Measurements from ENCODE around the gene VIPR2. TPM values are rescaled to one million over a fixed set of nuclear protein-coding genes. Genes with fewer than 3 reads are reported as not detected.
A peak's percentile ranks its signal among the peaks of the same experiment; 100 is the strongest.

VIPR2 gene
- total RNA-seq, 4 donors from 2014 or later = 9.3 to 16.6 (median 12.1) TPM

DNA sequence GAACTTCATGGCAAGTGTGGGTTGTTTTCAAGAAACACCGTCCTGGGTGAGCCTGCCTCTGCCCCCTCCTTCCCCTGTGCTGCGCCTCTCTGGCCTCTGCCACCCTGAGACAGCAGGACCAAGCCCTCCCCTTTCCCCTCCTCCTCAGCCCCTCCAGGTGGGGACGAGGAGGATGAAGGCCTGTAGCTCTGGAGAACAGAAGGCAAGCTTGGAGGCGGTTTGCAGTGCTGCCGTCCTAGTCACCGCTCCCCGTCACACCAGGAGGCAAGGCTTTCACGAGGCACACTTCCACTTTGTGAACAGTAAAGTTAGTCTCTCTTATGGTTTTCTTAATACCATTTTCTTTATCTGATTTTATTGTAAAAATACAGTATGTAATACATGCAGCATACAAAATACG, 8.8 kb upstream of the VIPR2 start:
- TF ChIP-seq POLR2A (IDR thresholded peaks at IDR 0.05; ENCODE audit: low read depth) (no peak), POLR2AphosphoS5 (IDR thresholded peaks at IDR 0.05) (no peak), EP300 (IDR thresholded peaks at IDR 0.05) (no peak)
- TF ChIP-seq, protein P1, sequence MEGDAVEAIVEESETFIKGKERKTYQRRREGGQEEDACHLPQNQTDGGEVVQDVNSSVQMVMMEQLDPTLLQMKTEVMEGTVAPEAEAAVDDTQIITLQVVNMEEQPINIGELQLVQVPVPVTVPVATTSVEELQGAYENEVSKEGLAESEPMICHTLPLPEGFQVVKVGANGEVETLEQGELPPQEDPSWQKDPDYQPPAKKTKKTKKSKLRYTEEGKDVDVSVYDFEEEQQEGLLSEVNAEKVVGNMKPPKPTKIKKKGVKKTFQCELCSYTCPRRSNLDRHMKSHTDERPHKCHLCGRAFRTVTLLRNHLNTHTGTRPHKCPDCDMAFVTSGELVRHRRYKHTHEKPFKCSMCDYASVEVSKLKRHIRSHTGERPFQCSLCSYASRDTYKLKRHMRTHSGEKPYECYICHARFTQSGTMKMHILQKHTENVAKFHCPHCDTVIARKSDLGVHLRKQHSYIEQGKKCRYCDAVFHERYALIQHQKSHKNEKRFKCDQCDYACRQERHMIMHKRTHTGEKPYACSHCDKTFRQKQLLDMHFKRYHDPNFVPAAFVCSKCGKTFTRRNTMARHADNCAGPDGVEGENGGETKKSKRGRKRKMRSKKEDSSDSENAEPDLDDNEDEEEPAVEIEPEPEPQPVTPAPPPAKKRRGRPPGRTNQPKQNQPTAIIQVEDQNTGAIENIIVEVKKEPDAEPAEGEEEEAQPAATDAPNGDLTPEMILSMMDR (IDR thresholded peaks at IDR 0.05) = no peak
- Histone ChIP-seq H3K27ac (replicated peaks in 1 of 4) (no peak overlapping the region), H3K4me1 (no peaks in the 10 kb centered on the region), H3K36me3 (no peaks in the 10 kb centered on the region), H3K27me3 (peaks cover 0 to 21% (median 0%) of the 10 kb centered on the region in 4 donors), H3K9me3 (no peaks in the 10 kb centered on the region), H3K4me3 (no peak overlapping the region)
- peak; percentile 66 for DNase-seq (ENCODE audit: extremely low spot score)
- intact Hi-C loops (cut with DNase I) = no loop called here
- 87% methylated on average over 9 of the region's 9 CpGs for WGBS

DNA sequence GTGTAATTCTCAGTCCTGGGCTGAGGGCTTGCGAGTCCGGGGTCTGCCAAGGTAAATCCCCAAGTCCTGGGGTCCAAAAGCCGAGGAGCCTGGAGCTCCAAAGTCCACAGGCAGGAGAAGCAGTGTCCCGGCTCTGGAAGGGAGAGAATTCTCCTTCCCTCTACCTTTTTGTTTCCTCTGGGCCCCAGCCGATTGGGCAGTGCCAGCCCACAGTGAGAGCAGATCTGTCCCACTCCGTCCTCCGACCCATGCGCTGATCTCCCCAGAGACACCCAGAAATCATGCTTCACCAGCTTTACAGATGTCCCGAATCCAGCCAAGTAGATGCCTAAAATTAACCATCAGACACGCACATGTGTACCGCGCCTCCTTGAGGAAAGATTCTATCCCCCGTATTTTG, 8.1 kb upstream of the VIPR2 start:
- Histone ChIP-seq H3K27ac (replicated peaks in 1 of 4) (no peak overlapping the region), H3K4me3 (no peak overlapping the region)
- intact Hi-C loops (cut with DNase I) = no loop called here

DNA sequence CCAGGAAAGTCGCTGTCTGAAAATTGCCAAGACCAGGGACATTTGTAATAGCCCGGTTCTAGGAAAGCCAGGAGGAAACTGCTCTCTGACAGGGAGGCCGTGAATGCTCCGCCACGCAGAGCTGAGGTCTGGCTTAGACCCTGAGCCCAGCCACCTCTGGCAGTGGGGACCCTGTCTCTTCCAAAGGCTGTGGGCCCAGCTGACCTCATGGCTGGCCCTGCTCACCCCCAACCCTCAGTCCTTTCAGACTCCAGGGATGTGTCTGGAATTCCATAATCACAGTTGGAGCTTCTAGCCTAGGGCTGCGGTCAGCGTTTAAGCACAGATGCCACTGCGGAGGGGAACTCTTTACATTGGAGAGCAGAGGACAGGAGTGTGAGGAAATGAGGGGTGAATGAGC, 6.6 kb upstream of the VIPR2 start:
- Histone ChIP-seq H3K27me3 (peaks cover 0 to 24% (median 1%) of the 10 kb centered on the region in 4 donors), H3K4me3 (no peak overlapping the region), H3K4me1 (no peaks in the 10 kb centered on the region), H3K27ac (replicated peaks in 1 of 4) (no peak overlapping the region), H3K36me3 (no peaks in the 10 kb centered on the region), H3K9me3 (no peaks in the 10 kb centered on the region)
- 87% methylated on average over 8 of the region's 8 CpGs for WGBS
- intact Hi-C loops (cut with DNase I) = no loop called here
- TF ChIP-seq, protein P1 (IDR thresholded peaks at IDR 0.05) = no peak
- TF ChIP-seq EP300 (IDR thresholded peaks at IDR 0.05) (no peak), POLR2A (IDR thresholded peaks at IDR 0.05; ENCODE audit: low read depth) (no peak), POLR2AphosphoS5 (IDR thresholded peaks at IDR 0.05) (no peak)
- DNase-seq (ENCODE audit: extremely low spot score) = no peak

More for the DNA sequence above, 8.1 kb upstream of the VIPR2 start:
- H3K27me3 ChIP-seq = peaks cover 0 to 20% (median 0%) of the 10 kb centered on the region in 4 donors
- no peaks in the 10 kb centered on the region for H3K9me3 ChIP-seq
- WGBS = 90% methylated on average over 13 of the region's 13 CpGs
- H3K4me1 ChIP-seq = no peaks in the 10 kb centered on the region
- no peaks in the 10 kb centered on the region for H3K36me3 ChIP-seq
- peak; percentile 72 for DNase-seq (ENCODE audit: extremely low spot score)
- TF ChIP-seq POLR2AphosphoS5 (IDR thresholded peaks at IDR 0.05) (no peak), POLR2A (IDR thresholded peaks at IDR 0.05; ENCODE audit: low read depth) (no peak), EP300 (IDR thresholded peaks at IDR 0.05) (no peak)
- TF ChIP-seq, protein P1 (IDR thresholded peaks at IDR 0.05) = no peak

DNA sequence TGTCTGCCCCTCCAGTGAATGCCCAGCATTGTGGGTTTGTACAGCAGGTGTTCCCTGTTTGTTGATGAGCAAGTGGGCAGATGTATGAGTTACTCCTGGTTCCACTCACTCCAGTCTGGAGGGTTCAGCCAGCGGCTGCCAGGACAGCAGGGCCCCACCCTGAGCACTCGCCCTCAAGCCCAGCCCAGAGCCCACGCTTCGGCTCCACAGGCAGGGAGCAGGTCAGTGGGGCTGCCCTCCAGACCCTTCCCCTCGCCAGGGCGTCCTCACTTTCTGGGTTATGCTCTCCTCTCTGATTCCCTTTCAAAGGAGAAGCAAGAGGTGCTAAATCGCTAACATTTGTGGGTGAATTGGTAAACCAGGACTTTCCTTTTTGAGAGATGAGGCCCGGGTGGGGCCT, 4.8 kb upstream of the VIPR2 start:
- WGBS = 97% methylated on average over 6 of the region's 8 CpGs
- TF ChIP-seq EP300 (IDR thresholded peaks at IDR 0.05) (no peak), POLR2AphosphoS5 (IDR thresholded peaks at IDR 0.05) (no peak), POLR2A (IDR thresholded peaks at IDR 0.05; ENCODE audit: low read depth) (no peak)
- TF ChIP-seq, protein P1 (IDR thresholded peaks at IDR 0.05) = no peak
- no peak overlapping the region for H3K27ac ChIP-seq (replicated peaks in 1 of 4)

More for the DNA sequence above, 4.8 kb upstream of the VIPR2 start:
- Histone ChIP-seq H3K9me3 (no peaks in the 10 kb centered on the region), H3K27me3 (peaks cover 0 to 42% (median 6%) of the 10 kb centered on the region in 4 donors), H3K4me3 (no peak overlapping the region), H3K4me1 (peaks cover 6 to 14% (median 12%) of the 10 kb centered on the region in 4 donors), H3K36me3 (no peaks in the 10 kb centered on the region)
- no peak for DNase-seq (ENCODE audit: extremely low spot score)
- intact Hi-C loops (cut with DNase I) = loop anchor here (10.0 kb wide), 1 partner anchor 115 kb away; no protein-coding TSS in a partner anchor
